ENCODE measurements around the gene TMEM37. TPM values are rescaled to one million over a fixed set of nuclear protein-coding genes. Genes with fewer than 3 reads are reported as not detected.

Gene TMEM37
- total RNA-seq, 2 donors from 2014 or later: 24.3 to 52.1 TPM

DNA sequence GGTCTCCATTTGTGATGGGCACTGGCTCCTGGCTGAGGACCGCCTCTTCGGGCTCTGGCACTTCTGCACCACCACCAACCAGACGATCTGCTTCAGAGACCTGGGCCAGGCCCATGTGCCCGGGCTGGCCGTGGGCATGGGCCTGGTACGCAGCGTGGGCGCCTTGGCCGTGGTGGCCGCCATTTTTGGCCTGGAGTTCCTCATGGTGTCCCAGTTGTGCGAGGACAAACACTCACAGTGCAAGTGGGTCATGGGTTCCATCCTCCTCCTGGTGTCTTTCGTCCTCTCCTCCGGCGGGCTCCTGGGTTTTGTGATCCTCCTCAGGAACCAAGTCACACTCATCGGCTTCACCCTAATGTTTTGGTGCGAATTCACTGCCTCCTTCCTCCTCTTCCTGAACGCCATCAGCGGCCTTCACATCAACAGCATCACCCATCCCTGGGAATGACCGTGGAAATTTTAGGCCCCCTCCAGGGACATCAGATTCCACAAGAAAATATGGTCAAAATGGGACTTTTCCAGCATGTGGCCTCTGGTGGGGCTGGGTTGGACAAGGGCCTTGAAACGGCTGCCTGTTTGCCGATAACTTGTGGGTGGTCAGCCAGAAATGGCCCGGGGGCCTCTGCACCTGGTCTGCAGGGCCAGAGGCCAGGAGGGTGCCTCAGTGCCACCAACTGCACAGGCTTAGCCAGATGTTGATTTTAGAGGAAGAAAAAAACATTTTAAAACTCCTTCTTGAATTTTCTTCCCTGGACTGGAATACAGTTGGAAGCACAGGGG lies 5.5 kb downstream of the TMEM37 start:
- no peak overlapping the region for H3K27ac ChIP-seq
- DNase-seq: no peak
- H3K27me3 ChIP-seq: no peaks in the 10 kb centered on the region
- H3K9me3 ChIP-seq: no peaks in the 10 kb centered on the region
- H3K36me3 ChIP-seq: no peaks in the 10 kb centered on the region
- peaks cover 5% of the 10 kb centered on the region for H3K4me1 ChIP-seq
- intact Hi-C loops (cut with DNase I): no loop called here
- H3K9ac ChIP-seq (ENCODE audit: low read depth in 2 of 2, low read length in 2 of 2): no peak overlapping the region
- H3K4me3 ChIP-seq: no peak overlapping the region
- TF ChIP-seq, protein P1, sequence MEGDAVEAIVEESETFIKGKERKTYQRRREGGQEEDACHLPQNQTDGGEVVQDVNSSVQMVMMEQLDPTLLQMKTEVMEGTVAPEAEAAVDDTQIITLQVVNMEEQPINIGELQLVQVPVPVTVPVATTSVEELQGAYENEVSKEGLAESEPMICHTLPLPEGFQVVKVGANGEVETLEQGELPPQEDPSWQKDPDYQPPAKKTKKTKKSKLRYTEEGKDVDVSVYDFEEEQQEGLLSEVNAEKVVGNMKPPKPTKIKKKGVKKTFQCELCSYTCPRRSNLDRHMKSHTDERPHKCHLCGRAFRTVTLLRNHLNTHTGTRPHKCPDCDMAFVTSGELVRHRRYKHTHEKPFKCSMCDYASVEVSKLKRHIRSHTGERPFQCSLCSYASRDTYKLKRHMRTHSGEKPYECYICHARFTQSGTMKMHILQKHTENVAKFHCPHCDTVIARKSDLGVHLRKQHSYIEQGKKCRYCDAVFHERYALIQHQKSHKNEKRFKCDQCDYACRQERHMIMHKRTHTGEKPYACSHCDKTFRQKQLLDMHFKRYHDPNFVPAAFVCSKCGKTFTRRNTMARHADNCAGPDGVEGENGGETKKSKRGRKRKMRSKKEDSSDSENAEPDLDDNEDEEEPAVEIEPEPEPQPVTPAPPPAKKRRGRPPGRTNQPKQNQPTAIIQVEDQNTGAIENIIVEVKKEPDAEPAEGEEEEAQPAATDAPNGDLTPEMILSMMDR (IDR thresholded peaks at IDR 0.05): no peak

- intact Hi-C loops (cut with DNase I): no loop called here
- Histone ChIP-seq H3K36me3 (no peaks in the 10 kb centered on the region), H3K27me3 (no peaks in the 10 kb centered on the region), H3K9ac (ENCODE audit: low read depth in 2 of 2, low read length in 2 of 2) (no peak overlapping the region), H3K27ac (no peak overlapping the region), H3K4me3 (no peak overlapping the region), H3K9me3 (no peaks in the 10 kb centered on the region), H3K4me1 (peaks cover 5% of the 10 kb centered on the region)
- TF ChIP-seq, protein P1 (IDR thresholded peaks at IDR 0.05): no peak
- no peak for DNase-seq
Observed at GRCh38 chr2:119438128-119438656, 6.5 kb downstream of the TMEM37 start.

GRCh38 chr2:119438726-119439284 lies 7.2 kb downstream of the TMEM37 start:
- no peaks in the 10 kb centered on the region for H3K9me3 ChIP-seq
- peaks cover 5% of the 10 kb centered on the region for H3K4me1 ChIP-seq
- intact Hi-C loops (cut with DNase I): no loop called here
- no peaks in the 10 kb centered on the region for H3K36me3 ChIP-seq
- H3K4me3 ChIP-seq: no peak overlapping the region
- no peak overlapping the region for H3K9ac ChIP-seq (ENCODE audit: low read depth in 2 of 2, low read length in 2 of 2)
- H3K27me3 ChIP-seq: no peaks in the 10 kb centered on the region
- DNase-seq: no peak
- TF ChIP-seq, protein P1 (IDR thresholded peaks at IDR 0.05): no peak
- H3K27ac ChIP-seq: no peak overlapping the region

DNA sequence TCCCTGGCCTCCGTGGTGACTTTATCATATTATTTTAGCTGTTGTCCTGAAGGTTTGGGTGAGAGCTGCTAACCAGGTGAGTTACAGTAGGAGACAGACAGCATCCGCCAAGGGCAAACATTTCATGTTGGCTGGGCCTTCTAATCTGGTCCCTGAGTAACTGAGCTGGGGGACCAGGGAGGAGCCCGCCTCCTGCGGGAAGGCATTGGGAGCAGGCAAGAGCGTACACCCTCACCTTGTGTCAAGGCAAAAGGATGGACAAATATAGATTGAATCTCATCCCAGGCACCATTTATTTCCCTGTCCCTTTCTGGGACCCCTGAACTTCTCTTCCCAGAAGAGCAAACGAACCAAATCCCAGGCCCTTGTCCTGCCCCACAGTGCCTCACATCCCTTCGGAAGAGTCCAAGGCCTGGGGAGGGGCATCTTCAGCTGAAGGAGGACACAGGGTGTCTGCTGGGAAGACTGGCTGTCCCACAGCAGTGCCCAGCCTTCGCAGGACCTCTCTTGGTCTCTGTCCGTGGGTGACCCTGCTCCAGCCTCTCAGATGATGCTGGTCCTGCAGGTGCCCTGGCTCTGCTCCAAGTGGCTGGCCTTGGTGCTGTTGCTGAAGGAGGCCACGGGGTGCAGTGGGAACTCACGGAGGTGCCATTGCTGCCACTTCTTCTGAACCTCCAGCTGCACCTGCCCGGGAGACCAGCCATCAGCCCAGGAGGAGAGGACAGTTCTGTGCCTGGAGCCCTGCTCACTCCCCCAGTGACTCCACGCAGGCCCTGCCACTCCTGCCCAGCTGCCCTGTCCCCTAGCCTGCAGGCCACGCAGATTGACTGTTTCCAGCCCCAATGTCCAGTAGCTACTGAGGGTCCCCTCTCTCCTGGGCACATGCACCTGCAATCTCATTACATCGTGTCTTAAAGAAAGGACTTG lies 8.2 kb downstream of the TMEM37 start:
- Histone ChIP-seq H3K36me3 (no peaks in the 10 kb centered on the region), H3K4me1 (no peaks in the 10 kb centered on the region), H3K9me3 (no peaks in the 10 kb centered on the region), H3K9ac (ENCODE audit: low read depth in 2 of 2, low read length in 2 of 2) (no peak overlapping the region), H3K27ac (no peak overlapping the region), H3K27me3 (no peaks in the 10 kb centered on the region), H3K4me3 (no peak overlapping the region)
- TF ChIP-seq, protein P1 (IDR thresholded peaks at IDR 0.05): no peak
- intact Hi-C loops (cut with DNase I): no loop called here
- DNase-seq: no peak

DNA sequence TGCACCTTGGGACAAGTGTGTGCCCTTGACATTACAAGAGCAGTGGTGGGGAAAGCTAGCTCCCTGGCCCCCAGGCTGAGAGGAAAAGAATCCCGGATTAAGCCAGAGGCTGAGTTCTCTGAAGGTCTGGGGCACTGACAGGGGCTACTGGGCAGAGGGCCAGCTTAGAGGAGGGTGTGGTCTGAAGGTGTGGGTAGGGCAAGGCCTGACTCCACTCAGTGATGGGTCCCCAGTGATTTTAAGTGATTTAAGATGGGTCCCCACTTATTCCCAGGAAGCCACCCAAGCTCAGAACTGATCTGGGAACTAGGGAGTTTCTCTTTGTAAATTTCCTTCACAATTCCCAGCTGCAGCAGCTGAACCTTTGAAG lies 8.8 kb downstream of the TMEM37 start:
- Histone ChIP-seq H3K4me3 (no peak overlapping the region), H3K4me1 (no peaks in the 10 kb centered on the region), H3K9me3 (no peaks in the 10 kb centered on the region), H3K36me3 (no peaks in the 10 kb centered on the region), H3K27ac (no peak overlapping the region), H3K9ac (ENCODE audit: low read depth in 2 of 2, low read length in 2 of 2) (no peak overlapping the region), H3K27me3 (no peaks in the 10 kb centered on the region)
- DNase-seq: no peak
- intact Hi-C loops (cut with DNase I): no loop called here
- TF ChIP-seq, protein P1 (IDR thresholded peaks at IDR 0.05): no peak
